Right lung (tissue), 5 donors: ENCODE results near the gene POLRMT. TPM values are rescaled to one million over a fixed set of nuclear protein-coding genes. Genes with fewer than 3 reads are reported as not detected.
"Not testable (repeated sequence)": the region's sequence is repeated elsewhere in the genome, so short reads cannot be mapped to it uniquely, and the experiment has no call there.

Source experiments
- DNase-seq, 2 donors: peaks; one replicate each; pipeline ENCODE4 v3.0.0-alpha.2; 2013
- polyA plus RNA-seq, 5 donors: library from polyadenylated mRNA; unstranded; fragments of 120-200 nt; gene quantifications; one replicate each; pipeline versions ENCODE4 v1.2.1 to v1.2.3, GENCODE V29; 2013; ENCODE audit warnings: inconsistent platforms in 1 of 5, low replicate concordance in 1 of 5; ENCODE audit not compliant: insufficient read length in 5 of 5, insufficient read depth in 1 of 5

POLRMT gene
- polyA plus RNA-seq, 5 donors = 28.9 to 46.0 (median 43.0) TPM

DNA sequence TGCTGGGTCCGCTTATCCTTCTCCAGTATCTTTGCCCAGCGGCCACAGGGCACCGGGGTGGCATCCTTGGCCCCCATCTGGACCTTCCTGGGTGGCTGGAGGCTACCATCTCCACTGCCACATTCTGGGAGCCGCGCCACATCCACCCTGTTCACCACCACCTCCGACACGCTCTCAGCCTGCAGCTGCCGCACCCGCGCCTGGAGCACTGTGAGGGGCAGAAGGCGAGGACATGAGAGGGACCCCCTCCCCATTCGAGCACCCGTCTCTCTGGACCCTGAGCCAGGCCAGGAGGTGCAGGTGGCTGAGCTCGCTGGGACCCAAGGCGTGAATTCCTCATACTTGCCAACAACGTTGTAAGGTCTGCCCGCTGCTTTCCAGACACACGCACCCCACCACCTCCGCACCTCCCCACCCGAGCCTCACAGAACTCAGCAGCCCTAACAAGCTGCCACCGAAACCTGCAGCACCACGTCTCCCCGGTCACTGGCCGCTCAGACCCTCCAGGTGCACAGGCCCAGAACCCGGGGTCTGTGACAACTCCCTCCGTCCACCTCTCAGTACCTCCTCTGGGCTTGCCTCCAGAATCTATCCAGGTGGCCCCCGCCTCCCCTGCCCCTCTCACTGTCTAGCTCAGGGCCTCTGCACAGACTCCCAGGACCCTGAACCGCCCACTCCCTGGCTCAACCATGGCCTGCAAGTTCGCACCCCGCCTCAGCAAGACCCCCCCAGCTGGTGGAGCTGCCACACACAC lies 3.2 kb downstream of the POLRMT start:
- DNase-seq = no peak

DNA sequence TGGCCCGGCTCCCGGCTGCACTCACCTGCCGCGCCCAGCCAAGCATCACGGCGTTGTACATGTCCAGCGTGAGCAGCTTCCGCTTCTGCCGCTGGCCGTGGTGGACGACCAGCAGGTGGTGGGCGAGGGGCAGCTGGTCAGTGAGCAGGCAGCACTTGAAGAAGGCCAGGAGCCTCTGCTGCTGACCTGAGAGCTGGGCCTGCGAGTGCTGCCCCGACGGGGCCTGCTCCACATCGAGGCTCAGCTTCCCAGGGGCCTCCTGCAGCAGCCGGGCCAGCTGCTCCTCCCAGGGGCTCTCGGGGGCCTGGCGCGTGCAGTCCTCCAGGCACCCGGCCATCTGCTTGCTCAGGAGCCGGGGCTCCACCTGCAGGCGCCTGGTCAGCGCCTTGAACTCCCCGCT lies 3.8 kb downstream of the POLRMT start:
- DNase-seq = not testable (repeated sequence)

DNA sequence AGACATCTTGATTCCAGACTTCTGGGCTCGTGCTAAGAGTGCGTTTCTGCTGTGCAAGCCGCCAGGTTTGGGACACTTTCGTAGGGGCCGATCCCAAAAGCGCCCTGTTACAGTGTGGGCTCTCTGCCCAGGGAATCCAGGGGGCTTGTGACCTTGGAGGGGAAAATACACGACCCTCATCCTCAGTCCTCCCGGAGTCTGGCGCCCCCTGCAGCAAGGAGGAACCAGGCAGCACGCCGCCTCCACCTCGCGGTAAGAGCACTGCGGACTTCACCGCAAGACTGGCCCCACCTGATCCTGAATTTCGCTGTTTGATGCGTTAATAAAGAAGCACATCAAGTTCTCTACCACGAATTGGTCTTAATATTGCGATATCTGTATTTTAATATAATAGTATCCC lies 5.2 kb downstream of the POLRMT start:
- no peak for DNase-seq

DNA sequence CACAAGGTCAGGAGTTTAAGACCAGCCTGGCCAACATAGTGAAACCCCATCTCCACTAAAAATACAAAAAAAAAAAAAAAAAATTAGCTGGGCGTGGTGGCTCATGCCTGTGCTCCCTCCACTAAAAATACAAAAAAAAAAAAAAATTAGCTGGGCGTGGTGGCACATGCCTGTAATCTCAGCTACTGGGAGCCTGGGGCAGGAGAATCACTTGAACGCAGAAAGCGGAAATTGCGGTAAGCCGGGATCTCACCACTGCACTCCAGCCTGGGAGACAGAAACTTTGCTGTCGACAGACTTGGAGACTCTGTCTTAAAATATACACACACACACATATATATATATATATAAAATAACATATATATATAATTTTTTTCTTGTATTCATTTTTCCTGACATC lies 6.8 kb downstream of the POLRMT start:
- not testable (repeated sequence) for DNase-seq

DNA sequence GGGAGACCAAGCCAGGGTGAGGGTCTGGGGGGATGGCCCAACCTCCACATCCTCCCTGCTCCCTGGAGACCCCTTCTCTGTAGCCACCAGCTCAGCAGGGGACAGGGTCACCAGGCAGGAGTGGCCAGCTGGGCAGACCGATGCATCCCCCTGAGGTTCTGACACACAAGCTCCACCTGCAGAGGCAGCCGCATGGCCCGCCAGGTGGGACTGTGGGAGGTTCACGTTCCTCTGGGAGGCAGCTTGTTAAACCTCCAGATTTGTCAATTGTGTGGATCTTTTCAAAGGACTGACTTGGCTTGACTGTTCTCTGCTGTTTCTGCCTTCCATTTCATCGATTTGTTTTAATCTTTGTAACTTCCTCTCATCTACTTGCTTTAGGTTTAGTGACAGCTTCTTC lies 8.1 kb downstream of the POLRMT start:
- DNase-seq = no peak

DNA sequence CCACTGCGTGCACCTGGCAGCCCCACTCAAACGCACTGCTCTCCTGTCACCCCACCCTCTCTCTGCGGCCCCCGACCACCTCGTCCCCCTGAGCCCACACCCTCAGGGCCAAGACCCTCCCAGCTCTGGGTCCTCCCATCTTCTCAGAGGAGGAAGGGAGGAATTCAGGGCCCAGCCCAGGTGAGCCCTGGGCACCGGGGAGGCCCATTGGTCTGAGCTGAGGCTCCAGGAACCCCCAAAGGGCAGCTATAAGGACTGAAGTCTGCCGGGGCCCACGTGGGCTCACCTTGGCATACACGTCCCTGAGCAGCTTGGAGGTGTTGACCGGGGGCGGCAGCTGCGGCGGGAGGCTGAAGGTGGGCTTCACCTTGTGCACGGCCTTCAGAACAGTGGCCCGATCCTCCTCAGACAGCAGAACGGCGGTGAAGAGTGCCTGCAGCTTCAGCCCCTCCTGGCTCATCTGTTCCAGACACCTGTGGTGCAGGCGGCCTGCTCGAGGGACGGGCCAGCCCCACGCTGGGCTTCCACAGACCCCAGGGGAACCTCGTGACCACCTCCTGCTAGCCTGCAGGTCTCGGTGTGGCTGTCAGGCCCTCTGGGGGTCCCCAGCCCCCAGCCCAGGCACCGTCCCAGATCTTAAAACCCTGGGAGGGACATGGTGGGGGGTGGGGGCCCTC lies 8.8 kb downstream of the POLRMT start:
- DNase-seq = no peak

DNA sequence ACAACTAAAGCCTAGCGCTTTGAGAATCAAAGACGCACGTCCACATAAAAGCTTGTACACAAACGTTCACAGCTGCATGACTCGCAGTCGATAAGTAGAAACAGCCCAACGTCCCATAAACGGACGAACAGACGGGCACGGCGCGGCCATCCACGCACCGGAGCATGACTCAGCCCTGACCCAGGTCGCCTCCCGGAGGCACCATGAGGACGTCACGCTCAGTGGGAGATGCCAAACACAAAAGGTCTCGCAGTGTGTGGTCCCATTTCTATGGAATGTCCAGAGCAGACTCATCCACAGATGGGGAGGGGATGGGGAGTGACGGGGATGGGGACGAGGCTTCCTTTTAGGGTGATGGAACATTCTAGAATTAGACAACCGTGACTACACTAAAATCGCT lies 9.4 kb downstream of the POLRMT start:
- no peak for DNase-seq

DNA sequence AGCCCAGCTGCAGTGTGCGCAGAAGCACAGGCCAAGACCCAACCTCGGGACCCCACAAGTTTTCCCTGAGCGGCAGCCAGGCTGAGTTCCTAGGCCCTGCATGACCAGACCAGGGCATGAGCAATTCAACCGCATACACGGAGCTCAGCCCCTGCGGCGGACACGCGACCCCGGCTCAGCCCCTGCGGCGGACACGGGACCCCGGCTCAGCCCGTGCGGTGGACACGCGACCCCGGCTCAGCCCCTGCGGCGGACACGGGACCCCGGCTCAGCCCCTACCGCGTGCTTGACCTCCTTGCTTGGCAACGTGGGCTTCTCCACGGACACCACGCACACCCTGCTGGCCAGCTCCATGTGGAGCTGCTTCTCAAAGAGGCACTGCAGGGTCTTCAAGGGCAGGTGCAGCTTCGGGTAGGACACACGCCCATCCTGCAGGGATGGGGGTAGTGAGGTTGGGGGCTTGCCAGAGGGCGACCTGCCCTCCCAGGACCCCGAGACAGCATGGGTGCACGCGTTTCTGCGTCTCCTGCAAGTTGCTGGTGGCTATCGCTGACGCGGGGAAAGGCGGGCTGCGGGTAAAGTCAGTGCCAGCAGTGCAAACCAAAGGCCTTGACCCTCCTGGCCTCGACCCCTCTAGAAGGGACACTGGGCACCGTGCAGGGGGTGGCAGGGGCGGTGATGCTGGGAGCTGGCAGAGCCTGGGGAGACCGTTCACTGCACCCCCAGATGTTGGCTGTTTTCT lies 10.0 kb downstream of the POLRMT start:
- no peak for DNase-seq

DNA sequence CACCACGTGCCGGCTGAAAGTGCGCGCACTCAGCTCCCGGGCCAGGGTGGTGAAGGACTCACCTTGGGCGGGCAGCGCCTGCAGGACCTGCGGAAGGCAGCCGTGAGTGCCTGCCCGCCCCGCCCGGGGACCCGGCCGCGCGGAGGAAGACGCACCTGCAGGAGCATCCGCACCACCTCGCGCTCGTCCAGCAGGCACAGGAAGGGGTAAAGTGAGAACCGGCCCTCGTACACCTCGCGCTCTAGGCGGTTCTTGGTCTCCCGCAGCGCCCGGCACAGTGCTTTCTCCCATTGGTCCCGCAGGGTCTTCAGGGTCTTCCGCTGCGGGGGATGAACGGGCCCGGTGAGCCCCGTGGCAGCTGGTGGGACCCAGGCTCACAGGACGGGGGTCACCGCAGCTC lies 10.7 kb downstream of the POLRMT start:
- no peak for DNase-seq

DNA sequence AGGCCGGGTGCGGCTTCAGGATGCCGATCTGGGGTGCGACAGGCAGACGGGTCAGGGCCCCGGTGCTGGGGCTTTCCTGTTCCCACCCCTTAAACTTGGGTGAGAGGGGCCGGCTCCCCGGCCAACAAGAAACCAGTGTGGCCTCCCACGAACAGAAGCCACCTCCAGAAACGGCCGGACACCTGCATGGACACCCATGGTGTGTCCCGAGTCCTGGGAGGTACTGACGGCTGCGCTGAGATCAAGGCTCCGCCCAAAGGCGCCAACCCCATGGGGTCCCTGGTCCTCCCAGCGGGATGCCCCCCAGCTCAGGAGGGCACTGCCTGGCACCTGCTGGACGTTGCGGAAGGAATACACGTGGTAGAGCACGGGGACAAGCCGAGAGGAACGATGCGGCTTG lies 11.5 kb downstream of the POLRMT start:
- no peak for DNase-seq

DNA sequence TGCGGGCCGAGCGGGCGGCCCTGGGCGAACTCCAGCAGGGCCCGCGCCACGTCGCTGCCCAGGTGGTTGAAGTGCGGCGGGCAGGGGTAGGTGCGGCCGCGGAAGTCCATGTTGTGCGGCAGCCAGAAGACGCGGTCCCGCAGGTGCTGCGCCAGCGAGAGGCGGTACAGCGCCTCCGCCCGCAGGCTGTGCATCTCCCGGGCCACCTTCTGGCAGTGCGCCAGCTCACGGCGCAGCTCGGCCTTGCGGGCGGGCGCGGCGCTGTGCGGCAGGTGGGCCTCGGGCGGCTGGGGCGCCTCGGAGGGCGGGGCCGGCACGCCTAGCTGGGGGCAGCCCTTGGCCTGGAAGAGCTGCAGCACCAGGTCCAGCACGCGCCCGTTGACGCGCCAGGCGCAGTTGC lies 12.1 kb downstream of the POLRMT start:
- DNase-seq = not testable (repeated sequence)

DNA sequence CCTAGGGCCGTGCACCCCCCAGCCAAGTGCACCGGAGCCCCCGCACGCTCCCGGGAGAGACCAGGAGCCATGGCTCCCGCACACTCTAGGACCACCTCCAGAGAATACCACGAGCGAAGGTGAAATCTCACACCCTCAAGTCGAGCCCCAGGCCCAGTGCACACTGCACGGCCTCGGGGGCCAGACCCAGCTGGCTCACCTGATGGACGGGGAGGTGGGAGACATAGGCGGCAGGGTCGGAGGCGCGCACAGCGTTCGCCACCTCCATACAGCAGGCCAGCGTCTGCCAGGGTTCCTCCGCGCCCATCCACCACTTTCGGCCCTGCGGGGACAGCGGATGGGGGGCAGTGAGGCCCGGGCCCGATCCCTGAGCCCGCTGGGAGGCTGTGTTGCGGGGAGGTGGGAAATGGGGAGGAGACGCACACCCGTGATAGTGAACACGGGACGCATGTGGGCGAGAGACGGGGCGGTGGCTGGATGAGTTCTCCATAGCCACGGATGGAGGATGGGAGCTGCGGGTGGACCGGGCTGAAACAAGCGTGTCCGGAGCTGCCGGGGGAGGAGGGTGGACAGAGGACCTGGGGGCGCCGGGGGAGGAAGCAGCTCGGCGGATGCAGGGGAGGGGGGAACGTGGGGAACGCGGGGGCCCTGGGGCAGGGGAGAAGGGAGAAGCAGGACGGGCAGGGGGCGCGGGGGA lies 13.0 kb downstream of the POLRMT start:
- no peak for DNase-seq

DNA sequence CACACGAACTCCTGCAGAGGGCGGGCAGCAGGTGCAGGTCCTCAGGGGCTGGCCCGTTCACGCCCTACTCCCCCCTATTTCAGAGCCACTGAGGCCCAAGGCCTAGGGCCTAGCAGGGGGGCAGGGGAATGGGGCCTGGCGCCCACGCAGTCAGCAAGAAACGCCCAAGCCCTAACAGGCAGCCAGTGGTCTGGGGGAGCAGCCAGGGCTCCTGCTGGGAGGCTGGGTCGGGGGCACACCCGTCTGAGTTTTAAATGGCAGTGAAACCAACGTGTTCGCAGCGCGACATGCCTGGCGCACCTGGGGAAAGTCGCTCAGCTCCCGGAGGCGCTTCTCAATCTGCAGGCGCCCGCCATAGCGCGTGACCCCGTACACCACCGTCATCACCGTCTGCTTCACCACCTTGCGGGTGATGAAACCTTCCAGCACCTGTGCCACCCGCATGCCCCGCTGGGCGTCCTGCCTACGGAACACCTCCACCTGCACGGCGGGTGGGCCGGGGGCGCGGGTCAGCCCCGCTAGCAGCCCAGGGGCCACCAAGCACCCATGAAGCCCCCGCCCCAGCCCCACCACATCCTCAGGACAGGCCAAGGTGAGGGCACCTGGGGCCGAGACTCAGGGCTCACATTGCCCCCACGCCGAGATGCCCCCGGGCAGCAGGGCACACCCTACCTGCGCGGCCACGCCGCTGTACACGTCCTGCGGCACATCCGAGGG lies 13.9 kb downstream of the POLRMT start:
- no peak for DNase-seq

DNA sequence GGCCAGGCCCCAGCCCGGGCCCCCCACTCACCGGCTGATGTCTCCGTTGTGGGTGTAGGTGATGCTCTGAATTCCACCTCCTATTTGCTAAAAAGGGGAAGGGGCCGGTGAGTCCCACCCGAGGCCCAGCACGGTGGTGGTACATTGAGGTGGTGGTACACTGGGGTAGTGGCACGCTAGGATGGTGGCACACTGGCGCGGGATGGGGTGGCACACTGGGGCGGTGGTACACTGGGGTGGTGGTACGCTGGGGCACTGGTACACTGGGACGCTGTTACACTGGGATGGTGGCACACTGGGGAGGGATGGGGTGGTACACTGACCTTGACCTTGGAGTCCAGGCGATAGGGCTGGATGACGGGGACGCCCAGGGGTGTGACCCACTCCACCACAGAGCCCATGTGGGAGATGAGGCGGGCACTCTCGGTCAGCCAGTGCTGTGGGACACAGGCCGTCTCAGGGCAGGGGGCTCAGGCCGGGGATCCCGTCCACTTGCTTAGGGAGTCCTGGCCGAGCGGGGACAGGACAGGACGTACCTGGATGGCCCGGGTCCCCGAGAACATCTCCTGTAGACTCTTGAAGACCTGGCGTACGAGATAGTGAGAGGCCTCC lies 14.6 kb downstream of the POLRMT start:
- DNase-seq = no peak

DNA sequence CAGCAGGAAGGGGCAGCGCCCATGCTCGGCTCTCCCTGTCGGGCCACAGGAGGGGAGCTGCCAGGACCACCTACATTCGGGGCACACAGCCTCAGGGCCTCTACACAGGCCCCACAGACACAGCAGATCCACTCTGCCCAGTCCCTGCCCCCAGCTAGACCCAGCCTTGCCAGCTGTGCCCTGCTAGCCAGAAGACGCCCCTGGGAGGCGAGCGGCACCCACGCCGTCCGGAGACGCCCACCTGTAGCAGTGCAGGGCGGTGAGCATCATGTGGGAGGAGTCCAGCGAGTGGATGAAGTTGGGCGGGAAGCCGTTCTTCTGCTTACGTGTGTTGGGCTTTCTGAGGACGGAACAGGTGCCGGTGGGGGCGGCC lies 15.1 kb downstream of the POLRMT start:
- no peak for DNase-seq

DNA sequence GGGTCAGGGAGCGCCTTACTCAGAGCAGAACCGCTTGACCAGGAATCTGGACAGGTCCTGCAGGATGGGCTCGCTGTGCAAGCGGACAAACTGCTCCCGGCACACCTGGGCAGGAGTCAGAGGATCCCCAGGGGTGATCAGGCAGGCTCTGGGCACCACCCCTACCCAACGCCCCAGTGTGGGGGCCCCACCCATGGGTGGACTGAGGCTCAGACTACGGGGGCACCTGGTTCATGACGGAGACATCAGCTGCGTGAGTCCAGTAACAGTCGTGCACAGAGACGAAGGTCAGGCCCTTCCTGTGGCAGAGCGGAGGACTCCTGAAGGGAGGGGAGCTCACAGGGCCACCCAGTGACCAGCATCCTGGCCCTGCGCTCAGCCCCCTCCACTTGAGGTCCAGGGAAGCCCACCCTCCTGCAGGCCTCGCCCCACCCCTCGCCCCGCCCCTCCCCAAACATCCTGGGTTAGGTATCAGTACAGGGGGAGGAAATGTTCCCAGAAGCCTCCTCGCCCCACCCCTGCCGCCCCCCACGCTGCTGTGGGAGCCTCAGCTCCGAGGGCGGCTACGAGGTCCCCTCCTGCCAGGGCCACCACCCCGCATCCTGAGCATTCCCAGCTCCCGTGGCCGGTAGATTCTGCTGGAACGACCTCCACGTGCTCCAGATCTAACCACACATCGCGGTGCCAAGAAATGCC lies 15.6 kb downstream of the POLRMT start:
- no peak for DNase-seq

DNA sequence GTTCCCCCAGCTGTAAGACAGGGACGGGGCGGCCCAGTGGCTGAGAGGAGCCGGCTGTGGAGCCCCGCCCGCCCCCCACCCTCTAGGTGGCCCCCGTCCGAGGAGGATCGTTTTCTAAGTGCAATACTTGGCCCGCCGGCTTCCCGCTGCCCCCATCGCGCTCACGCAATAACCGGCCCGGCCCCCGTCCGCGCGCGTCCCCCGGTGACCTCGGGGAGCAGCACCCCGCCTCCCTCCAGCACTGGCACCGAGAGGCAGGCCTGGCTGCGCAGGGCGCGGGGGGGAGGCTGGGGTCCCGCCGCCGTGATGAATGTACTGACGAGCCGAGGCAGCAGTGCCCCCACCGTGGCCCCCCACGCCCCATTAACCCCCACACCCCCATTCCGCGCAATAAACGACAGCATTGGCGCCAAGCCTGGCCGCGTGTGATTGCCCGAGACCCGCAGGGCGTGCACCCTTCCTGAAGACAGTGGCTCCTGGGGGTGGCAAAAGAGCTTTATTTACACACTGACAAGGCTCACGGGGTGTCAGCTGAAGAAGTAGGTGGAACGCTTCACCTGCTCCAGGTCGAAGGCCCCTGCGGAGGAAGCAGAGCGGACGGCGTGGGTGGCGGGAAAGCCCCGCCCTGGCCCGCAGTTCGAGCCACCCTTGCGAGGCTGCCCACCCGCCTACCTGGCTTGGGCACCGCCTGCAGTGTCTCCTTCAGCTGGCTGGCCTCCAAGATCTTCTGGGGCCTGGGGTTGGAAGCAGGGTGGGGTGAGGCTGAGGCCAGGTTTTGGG lies 16.4 kb downstream of the POLRMT start:
- no peak for DNase-seq

DNA sequence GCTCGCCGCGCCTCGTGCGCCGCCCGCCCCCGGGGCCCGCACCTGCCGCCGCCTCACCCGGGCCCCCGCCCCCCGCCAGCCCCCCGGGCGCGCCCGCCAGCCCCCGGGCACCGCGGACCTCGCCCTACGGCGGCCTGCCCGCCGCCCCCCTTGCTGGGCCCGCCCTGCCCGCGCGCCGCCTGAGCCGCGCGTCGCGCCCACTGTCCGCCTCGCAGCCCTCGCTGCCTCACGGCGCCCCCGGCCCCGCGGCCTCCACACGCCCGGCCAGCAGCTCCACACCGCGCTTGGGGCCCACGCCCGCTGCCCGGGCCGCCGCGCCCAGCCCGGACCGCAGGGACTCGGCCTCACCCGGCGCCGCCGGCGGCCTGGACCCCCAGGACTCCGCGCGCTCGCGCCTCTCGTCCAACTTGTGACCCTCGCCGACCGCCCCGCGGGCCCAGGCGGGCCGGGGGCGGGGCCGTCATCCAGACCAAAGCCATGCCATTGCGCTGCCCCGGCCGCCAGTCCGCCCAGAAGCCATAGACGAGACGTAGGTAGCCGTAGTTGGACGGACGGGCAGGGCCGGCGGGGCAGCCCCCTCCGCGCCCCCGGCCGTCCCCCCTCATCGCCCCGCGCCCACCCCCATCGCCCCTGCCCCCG lies 17.2 kb downstream of the POLRMT start:
- DNase-seq = no peak

DNA sequence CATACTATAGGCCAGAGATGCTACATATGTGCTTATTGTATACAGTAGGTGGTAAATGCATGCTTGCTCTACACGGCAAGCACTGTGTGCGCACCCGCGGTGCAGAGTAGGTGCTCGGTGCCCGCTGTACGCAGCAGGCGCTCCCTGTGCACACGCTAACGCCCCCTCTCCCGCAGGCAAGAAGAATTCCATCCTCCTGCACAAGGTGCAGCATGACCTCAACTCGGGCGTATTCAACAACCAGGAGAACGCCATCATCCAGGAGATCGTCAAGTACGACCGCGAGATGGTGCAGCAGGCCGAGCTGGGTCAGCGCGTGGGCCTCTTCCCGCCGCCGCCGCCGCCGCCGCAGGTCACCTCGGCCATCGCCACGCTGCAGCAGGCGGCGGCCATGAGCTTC lies 17.7 kb downstream of the POLRMT start:
- no peak for DNase-seq
